Gastroesophageal sphincter (tissue), 4 donors: ENCODE data around the gene TRAPPC3L. TPM values are rescaled to one million over a fixed set of nuclear protein-coding genes. Genes with fewer than 3 reads are reported as not detected.

ENCODE experiments used
- ATAC-seq: fragments of 150-250 bp; one replicate; pipeline ENCODE4 v1.9.1; 2016; ENCODE audit warnings: mild to moderate bottlenecking, moderate library complexity
- H3K27ac ChIP-seq, 4 donors: fragments of 200-600 bp; sonication (generic) in 3 of 4; 1 replicate in 3 of 4; 2 replicates in 1 of 4; pipeline ENCODE4 v1.5.1; 2016 to 2019
- H3K27me3 ChIP-seq: fragments of 200-600 bp; sonication (generic); one replicate; pipeline ENCODE4 v1.5.1; 2019
- H3K36me3 ChIP-seq, 2 donors: fragments of 200-600 bp; sonication (generic); one replicate each; pipeline ENCODE4 v1.5.1; 2019; ENCODE audit warnings: control low read depth in 1 of 2
- H3K4me1 ChIP-seq, 3 donors: fragments of 200-600 bp; sonication (generic); 1 replicate in 2 of 3; 2 replicates in 1 of 3; pipeline ENCODE4 v1.5.1; 2016 to 2019; ENCODE audit warnings: control low read depth in 2 of 3
- H3K4me3 ChIP-seq, 2 donors: fragments of 200-600 bp; sonication (generic); one replicate each; pipeline ENCODE4 v1.5.1; 2019; ENCODE audit warnings: mild to moderate bottlenecking in 1 of 2, moderate library complexity in 1 of 2
- H3K9me3 ChIP-seq, 3 donors: fragments of 200-600 bp; sonication (generic); one replicate each; pipeline ENCODE4 v1.5.1; 2017 to 2019; ENCODE audit warnings: control low read depth in 2 of 3
- CTCF ChIP-seq, 4 experiments: fragments of 200-600 bp in 2 of 4; fragments of 450-650 bp in 2 of 4; sonication (generic) in 1 of 4; IDR thresholded peaks; one replicate each; pipeline ENCODE4 v1.5.1; 2017 to 2019; ENCODE audit warnings: antibody characterized with exemption in 4 of 4, mild to moderate bottlenecking in 2 of 4, moderate library complexity in 2 of 4
- EP300 ChIP-seq: sonication (generic); formaldehyde crosslinking; IDR thresholded peaks from one replicate; pipeline ENCODE4 v1.6.1; 2017; ENCODE audit warnings: antibody characterized with exemption, mild to moderate bottlenecking
- POLR2A ChIP-seq, 2 donors: fragments of 450-650 bp; IDR thresholded peaks; one replicate each; pipeline ENCODE4 v1.6.1; 2017; ENCODE audit warnings: antibody characterized with exemption in 2 of 2, mild to moderate bottlenecking in 2 of 2, moderate library complexity in 1 of 2
- POLR2AphosphoS5 ChIP-seq: sonication (generic); formaldehyde crosslinking; IDR thresholded peaks from one replicate; pipeline ENCODE4 v1.6.1; 2017; ENCODE audit warnings: antibody characterized with exemption
- WGBS, 2 donors: methylation state at CpG; one replicate each; pipeline ENCODE4 v1.1.5; 2018; ENCODE audit warnings: low coverage in 1 of 2; 5-methylcytosine and 5-hydroxymethylcytosine counted together
- total RNA-seq, 4 donors: library from RNA; depleted of rRNA; stranded (reverse); fragments of >200 nt; gene quantifications; one replicate each; pipeline ENCODE4 v1.1.0, GENCODE V29; 2016

TRAPPC3L gene
- total RNA-seq, 4 donors from 2014 or later: not detected

- H3K27ac ChIP-seq: peak overlapping the region; percentile 64 to 95 (median 94)
- H3K9me3 ChIP-seq: no peaks in the 10 kb centered on the region
- no peak for ATAC-seq
- no peaks in the 10 kb centered on the region for H3K27me3 ChIP-seq
- peaks cover 0 to 18% of the 10 kb centered on the region in 2 donors for H3K36me3 ChIP-seq
- peak overlapping the region; percentile 51 to 79 for H3K4me3 ChIP-seq
- peaks cover 10 to 39% (median 11%) of the 10 kb centered on the region in 3 donors for H3K4me1 ChIP-seq
- 0% methylated on average over 5 of the region's 12 CpGs for WGBS, 2 donors
- TF ChIP-seq POLR2AphosphoS5: no peak
- TF ChIP-seq POLR2A (IDR thresholded peaks at IDR 0.05): no peak
- no peak for TF ChIP-seq CTCF (IDR thresholded peaks at IDR 0.05)
- no peak for TF ChIP-seq EP300
Measured at GRCh38 chr6:116571683-116572000, 26.2 kb upstream of the TRAPPC3L start.

DNA sequence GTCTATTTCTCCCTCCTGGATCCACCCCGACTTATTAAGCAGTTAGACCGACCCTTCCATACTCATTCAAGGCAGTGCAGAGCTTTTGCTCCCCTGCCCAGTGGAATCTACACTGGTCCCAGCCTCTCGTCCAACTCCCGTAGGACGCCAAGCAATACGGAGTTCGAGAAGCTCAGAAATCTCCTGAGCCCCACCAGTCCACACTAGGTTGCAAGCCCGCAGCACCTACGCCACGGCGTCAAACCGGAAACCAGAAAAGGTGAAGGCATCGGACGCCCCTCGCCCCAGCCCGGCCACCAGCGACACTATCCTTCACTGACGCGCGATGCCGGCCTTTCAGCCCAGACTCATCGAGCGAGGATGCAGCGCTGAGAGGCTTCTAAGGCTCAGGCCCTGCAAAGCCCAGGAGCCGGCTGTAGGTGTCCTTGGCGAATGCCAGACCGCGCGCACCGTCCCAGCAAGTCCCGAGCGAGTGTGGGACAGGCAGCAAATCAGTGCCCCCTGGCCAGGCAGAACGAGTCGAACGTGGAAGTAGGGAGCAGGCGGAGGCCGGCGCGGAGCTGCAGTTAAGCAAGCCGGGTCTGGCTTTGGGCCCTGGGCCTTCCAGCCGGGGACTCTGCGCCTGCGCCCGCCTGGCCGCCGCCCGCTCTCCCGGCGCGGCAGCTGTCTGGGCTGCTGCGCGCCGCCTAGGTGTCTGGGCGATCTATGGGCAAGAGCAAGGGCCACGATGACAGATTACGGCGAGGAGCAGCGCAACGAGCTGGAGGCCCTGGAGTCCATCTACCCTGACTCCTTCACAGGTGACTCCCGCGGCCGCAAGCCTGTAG is 25.6 kb upstream of the TRAPPC3L start, which contains the start of gene RWDD1:
Gene RWDD1 (plus strand): TSS at position 649 of the 827 bp plus-strand sequence. CDS start 79 bp downstream, at position 728.
- 0 to 7% methylated on average over 1 to 3 of the region's 62 CpGs for WGBS, 2 donors

DNA sequence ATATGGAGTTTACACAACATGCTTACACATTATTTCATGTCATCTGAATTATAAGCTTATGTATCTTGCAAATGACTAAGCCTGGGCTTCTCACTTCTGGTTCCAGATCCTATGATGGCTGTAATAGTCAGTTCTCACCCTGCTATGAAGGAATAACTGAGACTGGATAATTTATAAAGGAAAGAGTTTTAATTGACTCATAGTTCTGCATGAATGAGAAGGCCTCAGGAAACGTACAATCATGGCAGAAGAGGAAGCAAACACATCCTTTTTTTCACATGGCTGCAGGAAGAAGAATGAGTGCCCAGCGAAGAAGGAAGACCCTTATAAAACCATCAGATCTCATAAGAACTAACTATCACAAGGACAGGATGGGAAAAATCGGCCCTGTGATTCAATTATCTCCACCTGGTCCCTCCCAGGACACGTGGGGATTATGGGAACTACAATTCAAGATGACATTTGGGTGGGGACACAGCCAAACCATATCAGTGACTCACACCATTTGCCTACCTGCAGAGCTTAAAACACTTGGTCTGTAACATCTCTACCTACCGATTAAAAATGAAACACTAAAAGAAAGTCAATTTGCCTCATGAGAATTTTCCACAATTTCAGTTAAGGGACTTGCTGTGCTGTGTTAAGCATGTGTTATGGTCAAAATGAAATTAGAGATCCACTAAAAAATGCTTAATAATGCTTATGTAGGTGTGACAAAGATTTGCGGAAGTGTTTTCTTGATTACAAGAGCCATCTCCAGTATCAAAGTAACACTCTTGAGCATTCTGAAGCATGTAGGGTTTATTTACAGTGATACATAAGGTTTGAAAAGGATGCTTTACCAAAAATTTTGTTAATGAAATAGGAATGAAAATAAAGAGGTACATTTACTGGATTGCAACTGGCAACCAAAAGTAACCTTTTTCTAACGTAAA is 23.6 kb upstream of the TRAPPC3L start:
- WGBS, 2 donors: 59 to 64% methylated on average over 6 to 7 of the region's 7 CpGs
- TF ChIP-seq EP300: no peak
- no peak for TF ChIP-seq CTCF (IDR thresholded peaks at IDR 0.05)
- no peak for TF ChIP-seq POLR2A (IDR thresholded peaks at IDR 0.05)
- TF ChIP-seq POLR2AphosphoS5: no peak
- no peak overlapping the region for H3K4me3 ChIP-seq
- peaks cover 0 to 1% of the 10 kb centered on the region in 2 donors for H3K36me3 ChIP-seq
- no peak for ATAC-seq
- peaks cover 10 to 39% (median 11%) of the 10 kb centered on the region in 3 donors for H3K4me1 ChIP-seq
- no peak overlapping the region for H3K27ac ChIP-seq
- no peaks in the 10 kb centered on the region for H3K9me3 ChIP-seq
- no peaks in the 10 kb centered on the region for H3K27me3 ChIP-seq

More for the DNA sequence above, 25.6 kb upstream of the TRAPPC3L start, which contains the start of gene RWDD1:
- Histone ChIP-seq H3K27me3 (no peaks in the 10 kb centered on the region), H3K27ac (peak within 1 kb of the TSS; percentile 83 to 95 (median 94)), H3K36me3 (peaks cover 0 to 12% of the 10 kb centered on the region in 2 donors), H3K9me3 (no peaks in the 10 kb centered on the region), H3K4me3 (peak within 1 kb of the TSS; percentile 51 to 79), H3K4me1 (peaks cover 10 to 36% (median 11%) of the 10 kb centered on the region in 3 donors)
- peak in 2 of 4 experiments; percentile 15 to 40 for TF ChIP-seq CTCF (IDR thresholded peaks at IDR 0.05)
- peak; percentile 75 for TF ChIP-seq POLR2AphosphoS5
- no peak for TF ChIP-seq EP300
- peak; percentile 59 to 62 for TF ChIP-seq POLR2A (IDR thresholded peaks at IDR 0.05)
- peak; percentile 98 for ATAC-seq

DNA sequence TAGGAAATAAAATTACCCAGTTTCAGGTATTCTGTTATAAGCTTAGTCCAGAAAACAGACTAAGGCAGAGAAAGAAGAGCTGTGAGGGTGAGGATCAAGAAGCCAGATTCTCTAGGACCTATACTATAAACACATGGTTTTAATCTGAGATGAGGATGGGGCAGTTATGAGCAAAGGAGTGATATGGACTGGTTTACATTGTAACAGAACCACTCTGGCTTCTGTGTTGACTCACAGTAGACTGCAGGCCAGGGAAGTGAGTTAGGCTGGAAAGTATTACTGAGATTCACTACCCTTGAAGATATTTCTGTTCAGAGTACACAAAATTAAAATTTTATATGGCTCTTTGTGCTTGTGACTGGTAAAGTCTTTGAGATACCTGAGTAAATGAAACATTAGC is 22.6 kb upstream of the TRAPPC3L start:
- H3K9me3 ChIP-seq: no peaks in the 10 kb centered on the region
- peaks cover 4 to 29% (median 7%) of the 10 kb centered on the region in 3 donors for H3K4me1 ChIP-seq
- TF ChIP-seq CTCF (IDR thresholded peaks at IDR 0.05): no peak
- TF ChIP-seq POLR2AphosphoS5: no peak
- TF ChIP-seq EP300: no peak
- TF ChIP-seq POLR2A (IDR thresholded peaks at IDR 0.05): no peak
- no peak overlapping the region for H3K27ac ChIP-seq
- no peaks in the 10 kb centered on the region for H3K36me3 ChIP-seq
- H3K27me3 ChIP-seq: no peaks in the 10 kb centered on the region
- H3K4me3 ChIP-seq: no peak overlapping the region
- no peak for ATAC-seq
